Bronchus fibroblast of lung (primary cell): ENCODE data around the gene SLC16A12. TPM values are rescaled to one million over a fixed set of nuclear protein-coding genes. Genes with fewer than 3 reads are reported as not detected.

Experiments
- total RNA-seq: library from RNA; depleted of rRNA; stranded (reverse); fragments of >200 nt; gene quantifications from 2 replicates; pipeline ENCODE4 v1.2.3, GENCODE V29; 2015

The SLC16A12 gene
- 3.6 and 3.9 TPM in 2 replicates for total RNA-seq

GRCh38 chr10:89535171-89536012 is at the start of gene SLC16A12:
Gene SLC16A12 (minus strand): TSS chr10:89535594. CDS start chr10:89462578, 73,016 bp downstream.

GRCh38 chr10:89414146-89414878 is 121.1 kb downstream of the SLC16A12 start, which contains the start of gene IFIT5:
Gene IFIT5 (plus strand): TSS chr10:89414568. CDS start chr10:89414799, 231 bp downstream.

DNA sequence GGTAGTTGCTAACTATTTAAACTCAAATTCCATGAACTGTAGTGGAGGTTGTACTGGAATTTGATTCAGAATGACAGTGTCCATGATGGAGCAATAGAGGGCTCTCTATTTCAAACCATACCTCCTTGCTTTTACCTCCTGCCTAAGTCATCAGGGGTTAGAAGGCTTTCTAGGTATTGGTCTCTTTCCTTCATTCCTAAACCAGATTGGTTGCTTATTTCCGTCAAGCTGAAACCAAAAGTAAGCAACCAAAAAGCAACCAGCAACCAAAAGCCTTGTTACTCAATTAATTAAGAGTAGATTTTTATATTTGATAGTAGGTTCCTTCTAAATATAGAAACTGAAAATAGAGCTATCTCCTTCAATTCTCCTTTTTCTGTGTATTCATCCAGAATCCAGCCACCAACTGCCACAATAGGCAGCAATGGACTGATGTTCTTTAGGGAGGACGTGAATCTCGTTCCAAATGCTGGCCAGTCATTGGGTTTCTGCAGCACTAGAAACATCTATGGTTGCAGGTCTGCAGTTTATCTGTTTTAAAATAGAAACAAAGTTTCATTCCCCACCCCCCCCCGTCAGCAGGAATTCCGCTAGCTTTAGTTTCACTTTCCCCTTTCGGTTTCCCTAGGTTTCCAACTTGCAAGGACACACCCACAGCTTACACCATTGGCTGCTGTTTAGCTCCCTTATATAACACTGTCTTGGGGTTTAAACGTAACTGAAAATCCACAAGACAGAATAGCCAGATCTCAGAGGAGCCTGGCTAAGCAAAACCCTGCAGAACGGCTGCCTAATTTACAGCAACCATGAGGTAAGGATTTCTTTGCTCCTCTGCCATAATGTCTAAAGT is 143.3 kb downstream of the SLC16A12 start, which contains the start of gene IFIT1:
IFIT1 (plus strand) TSS at position 717 of the 850 bp plus-strand sequence; CDS start at position 807, 90 bp downstream.

Other genes with a start within 250 kb of the SLC16A12 start
- 1.8 and 2.0 TPM in 2 replicates for gene IFIT2, start 233.5 kb downstream of the SLC16A12 start, total RNA-seq
- gene IFIT3, start 207.6 kb downstream of the SLC16A12 start, total RNA-seq: 5.7 and 5.9 TPM in 2 replicates
- gene IFIT1B, start 157.5 kb downstream of the SLC16A12 start, total RNA-seq: not detected in 2 replicates
- gene IFIT1, start 143.0 kb downstream of the SLC16A12 start, total RNA-seq: 12.3 and 13.3 TPM in 2 replicates
- gene IFIT5, start 121.0 kb downstream of the SLC16A12 start, total RNA-seq: 12.2 and 13.6 TPM in 2 replicates
- gene PANK1, start 109.6 kb upstream of the SLC16A12 start, total RNA-seq: 5.2 and 6.1 TPM in 2 replicates
- 14.7 and 21.7 TPM in 2 replicates for gene KIF20B, start 166.0 kb upstream of the SLC16A12 start, total RNA-seq